Measurements from ENCODE around the gene SEPTIN1.

The SEPTIN1 gene

GRCh38 chr16:30355144-30355953, 27.0 kb downstream of the SEPTIN1 start, which contains the start of gene CD2BP2:
Gene CD2BP2, minus strand, starts transcription at chr16:30355308. Its CDS starts 627 bp downstream, at chr16:30354681.
- H3K4me3 ChIP-seq (IDR thresholded peaks at IDR 0.05; ENCODE audit: insufficient read depth, low read depth, low read length) = peak within 1 kb of the TSS; percentile 41
- H3K4me2 ChIP-seq = peak within 1 kb of the TSS; percentile 95
- H2AFZ ChIP-seq (ENCODE audit: low read depth) = peak within 1 kb of the TSS; percentile 55
- H3K9ac ChIP-seq = peak within 1 kb of the TSS; percentile 66
- H3K27me3 ChIP-seq (ENCODE audit: insufficient read depth, low read depth) = no peaks in the 10 kb centered on the region
- no peaks in the 10 kb centered on the region for H3K36me3 ChIP-seq (ENCODE audit: insufficient read depth)
- H3K4me1 ChIP-seq (ENCODE audit: low read depth, poor library complexity, severe bottlenecking) = peaks cover 38% of the 10 kb centered on the region
- H3K79me2 ChIP-seq (ENCODE audit: insufficient read depth, low read depth) = peaks cover 20% of the 10 kb centered on the region
- no peak for TF ChIP-seq CTCF (conservative IDR thresholded peaks at IDR 0.05; ENCODE audit: low read depth, low read length)
- H4K20me1 ChIP-seq (ENCODE audit: insufficient read depth) = no peaks in the 10 kb centered on the region
- H3K27ac ChIP-seq = peak within 1 kb of the TSS; percentile 49

- Histone ChIP-seq H2AFZ (ENCODE audit: low read depth) (peak overlapping the region; percentile 55), H3K36me3 (ENCODE audit: insufficient read depth) (no peaks in the 10 kb centered on the region)
These were observed 27.8 kb downstream of the SEPTIN1 start for GRCh38 chr16:30354423-30355143.

GRCh38 chr16:30353438-30354129, 28.8 kb downstream of the SEPTIN1 start:
- Histone ChIP-seq H3K4me1 (ENCODE audit: low read depth, poor library complexity, severe bottlenecking) (peaks cover 56% of the 10 kb centered on the region), H3K27ac (no peak overlapping the region), H3K9ac (no peak overlapping the region), H4K20me1 (ENCODE audit: insufficient read depth) (no peaks in the 10 kb centered on the region), H3K4me3 (IDR thresholded peaks at IDR 0.05; ENCODE audit: insufficient read depth, low read depth, low read length) (peak overlapping the region; percentile 13), H3K4me2 (peak overlapping the region; percentile 95), H2AFZ (ENCODE audit: low read depth) (no peak overlapping the region), H3K27me3 (ENCODE audit: insufficient read depth, low read depth) (no peaks in the 10 kb centered on the region), H3K36me3 (ENCODE audit: insufficient read depth) (no peaks in the 10 kb centered on the region), H3K79me2 (ENCODE audit: insufficient read depth, low read depth) (peaks cover 18% of the 10 kb centered on the region)
- no peak for TF ChIP-seq CTCF (conservative IDR thresholded peaks at IDR 0.05; ENCODE audit: low read depth, low read length)

More at GRCh38 chr16:30354423-30355143, 27.8 kb downstream of the SEPTIN1 start:
- Histone ChIP-seq H3K9ac (peak overlapping the region; percentile 66), H4K20me1 (ENCODE audit: insufficient read depth) (no peaks in the 10 kb centered on the region), H3K79me2 (ENCODE audit: insufficient read depth, low read depth) (peaks cover 18% of the 10 kb centered on the region), H3K4me2 (peak overlapping the region; percentile 95), H3K4me1 (ENCODE audit: low read depth, poor library complexity, severe bottlenecking) (peaks cover 46% of the 10 kb centered on the region), H3K27ac (peak overlapping the region; percentile 49), H3K27me3 (ENCODE audit: insufficient read depth, low read depth) (no peaks in the 10 kb centered on the region), H3K4me3 (IDR thresholded peaks at IDR 0.05; ENCODE audit: insufficient read depth, low read depth, low read length) (peak overlapping the region; percentile 41)
- no peak for TF ChIP-seq CTCF (conservative IDR thresholded peaks at IDR 0.05; ENCODE audit: low read depth, low read length)
